Astrocyte of the cerebellum (primary cell): ENCODE data around the gene PFDN4.
"Not testable (repeated sequence)": the region's sequence is repeated elsewhere in the genome, so short reads cannot be mapped to it uniquely, and the experiment has no call there.

ENCODE experiments used
- DNase-seq: peaks from one replicate; pipeline ENCODE4 v3.0.0-alpha.2; 2011; ENCODE audit warnings: low read depth
- H3K4me3 ChIP-seq: 2 replicates; pipeline ENCODE4 v1.5.1; 2011; ENCODE audit warnings: mild to moderate bottlenecking, low read depth, low read length, moderate library complexity
- CTCF ChIP-seq: IDR thresholded peaks from 2 replicates; pipeline ENCODE4 v1.5.1; 2012; ENCODE audit warnings: low read length, low read depth, moderate library complexity, mild to moderate bottlenecking; ENCODE audit errors: missing control alignments
- in situ Hi-C: cut with HindIII; loops from 2 replicates; pipeline ENCODE4 v1.10.0; 2017; ENCODE audit warnings: low sequenced_read_pairs

PFDN4 gene

GRCh38 chr20:54263116-54263690, 55.3 kb downstream of the PFDN4 start:
- no peak for TF ChIP-seq CTCF
- DNase-seq: no peak
- in situ Hi-C loops: no loop called here
- H3K4me3 ChIP-seq: no peak overlapping the region

GRCh38 chr20:54265791-54266190, 57.9 kb downstream of the PFDN4 start:
- H3K4me3 ChIP-seq, DNase-seq, in situ Hi-C loops: not testable (repeated sequence)

- no peak overlapping the region for H3K4me3 ChIP-seq
- no peak for TF ChIP-seq CTCF
- no peak for DNase-seq
- in situ Hi-C loops: no loop called here
Observed at GRCh38 chr20:54266844-54267243, 59.0 kb downstream of the PFDN4 start.

- no peak overlapping the region for H3K4me3 ChIP-seq
- no peak for DNase-seq
- TF ChIP-seq CTCF: no peak
- in situ Hi-C loops: no loop called here
Observed at GRCh38 chr20:54267483-54268003, 59.7 kb downstream of the PFDN4 start.

- DNase-seq: no peak
- in situ Hi-C loops: no loop called here
- TF ChIP-seq CTCF: no peak
- H3K4me3 ChIP-seq: no peak overlapping the region
Observed at GRCh38 chr20:54268941-54269340, 61.1 kb downstream of the PFDN4 start.
